ENCODE results near the gene ERP44. TPM values are rescaled to one million over a fixed set of nuclear protein-coding genes. Genes with fewer than 3 reads are reported as not detected.

ERP44 gene
- total RNA-seq, 1 experiment from 2014 or later, result 9.4 TPM

Other genes starting within 250 kb of the ERP44 start
- 24.6 TPM for gene STX17, start 192.3 kb downstream of the ERP44 start, total RNA-seq (2021; ENCODE audit: unreplicated experiment)
- 21.1 TPM for gene INVS, start 243 bp upstream of the ERP44 start, total RNA-seq (2021; ENCODE audit: unreplicated experiment)

Data from HCT116 (cell line).